H9 (cell line): ENCODE results near the gene SEC61A1. TPM values are rescaled to one million over a fixed set of nuclear protein-coding genes. Genes with fewer than 3 reads are reported as not detected.

Experiments
- DNase-seq: peaks from one replicate; pipeline ENCODE4 v3.0.0-alpha.2; 2017
- H2AFZ ChIP-seq: one replicate; pipeline ENCODE4 v1.6.1; 2013; ENCODE audit warnings: mild to moderate bottlenecking, low read length, control low read depth, moderate library complexity
- H2AK5ac ChIP-seq: 2 replicates; pipeline ENCODE4 v1.6.1; 2013; ENCODE audit warnings: low read length, control low read depth, mixed read lengths; ENCODE audit not compliant: insufficient read length
- H2BK120ac ChIP-seq: one replicate; pipeline ENCODE4 v1.6.1; 2013; ENCODE audit warnings: low read depth, mild to moderate bottlenecking, low read length, control low read depth, inconsistent platforms; ENCODE audit not compliant: poor library complexity, severe bottlenecking
- H2BK12ac ChIP-seq: 2 replicates; pipeline ENCODE4 v1.6.1; 2013; ENCODE audit warnings: low read length, control low read depth, mixed read lengths, low read depth; ENCODE audit not compliant: insufficient read length
- H2BK15ac ChIP-seq: 2 replicates; pipeline ENCODE4 v1.6.1; 2013; ENCODE audit warnings: low read depth, low read length, control low read depth
- H2BK20ac ChIP-seq: one replicate; pipeline ENCODE4 v1.6.1; 2013; ENCODE audit warnings: low read depth, mild to moderate bottlenecking, low read length, control low read depth, inconsistent platforms; ENCODE audit not compliant: poor library complexity, severe bottlenecking
- H2BK5ac ChIP-seq: 2 replicates; pipeline ENCODE4 v1.6.1; 2013; ENCODE audit warnings: low read length, control low read depth, mixed read lengths; ENCODE audit not compliant: insufficient read length
- H3K14ac ChIP-seq: 2 replicates; pipeline ENCODE4 v1.6.1; 2013; ENCODE audit warnings: low read length, control low read depth; ENCODE audit not compliant: insufficient read depth
- H3K18ac ChIP-seq: 2 replicates; pipeline ENCODE4 v1.6.1; 2013; ENCODE audit warnings: low read depth, mild to moderate bottlenecking, mixed read lengths, low read length, control low read depth; ENCODE audit not compliant: insufficient read length
- H3K23ac ChIP-seq: 2 replicates; pipeline ENCODE4 v1.6.1; 2013; ENCODE audit warnings: low read length, control low read depth, mixed read lengths, low read depth; ENCODE audit not compliant: insufficient read length
- H3K23me2 ChIP-seq: 2 replicates; pipeline ENCODE4 v1.6.1; 2013; ENCODE audit warnings: low read depth, mild to moderate bottlenecking, mixed read lengths, low read length, control low read depth; ENCODE audit not compliant: insufficient read length, poor library complexity, severe bottlenecking
- H3K27ac ChIP-seq: 2 replicates; pipeline ENCODE4 v1.5.1; 2013; ENCODE audit warnings: low read length, control low read depth, mixed read lengths, low read depth; ENCODE audit not compliant: insufficient read length
- H3K27me3 ChIP-seq: 2 replicates; pipeline ENCODE4 v1.6.1; 2013; ENCODE audit warnings: low read length, control low read depth, inconsistent platforms; ENCODE audit not compliant: insufficient read depth
- H3K4ac ChIP-seq: 2 replicates; pipeline ENCODE4 v1.6.1; 2013; ENCODE audit warnings: low read depth, mild to moderate bottlenecking, control low read depth, inconsistent platforms, low read length, moderate library complexity
- H3K4me1 ChIP-seq: 2 replicates; pipeline ENCODE4 v1.6.1; 2013; ENCODE audit warnings: low read length, control low read depth, inconsistent platforms; ENCODE audit not compliant: insufficient read depth
- H3K4me2 ChIP-seq: 2 replicates; pipeline ENCODE4 v1.6.1; 2013; ENCODE audit warnings: low read length, control low read depth, mixed read lengths; ENCODE audit not compliant: insufficient read length, insufficient read depth
- H3K56ac ChIP-seq: 2 replicates; pipeline ENCODE4 v1.6.1; 2013; ENCODE audit warnings: low read depth, mild to moderate bottlenecking, mixed read lengths, low read length, control low read depth; ENCODE audit not compliant: insufficient read length
- H3K79me1 ChIP-seq: 2 replicates; pipeline ENCODE4 v1.6.1; 2013; ENCODE audit warnings: low read depth, mild to moderate bottlenecking, moderate library complexity, low read length, control low read depth, inconsistent platforms; ENCODE audit not compliant: insufficient read depth, poor library complexity, severe bottlenecking
- H3K79me2 ChIP-seq: 2 replicates; pipeline ENCODE4 v1.6.1; 2013; ENCODE audit warnings: low read length, control low read depth, inconsistent platforms; ENCODE audit not compliant: insufficient read depth
- H3K9ac ChIP-seq: 2 replicates; pipeline ENCODE4 v1.6.1; 2013; ENCODE audit warnings: low read length, control low read depth, mixed read lengths; ENCODE audit not compliant: insufficient read length; ENCODE audit errors: extremely low read depth
- H3K9me3 ChIP-seq: one replicate; pipeline ENCODE4 v1.6.1; 2013; ENCODE audit warnings: low read depth, low read length, inconsistent platforms; ENCODE audit not compliant: control insufficient read depth
- H3T11ph ChIP-seq: one replicate; pipeline ENCODE4 v1.6.1; 2013; ENCODE audit warnings: mild to moderate bottlenecking, low read length, control low read depth, inconsistent platforms
- H4K20me1 ChIP-seq: one replicate; pipeline ENCODE4 v1.6.1; 2013; ENCODE audit not compliant: control insufficient read depth, insufficient read length, insufficient read depth
- H4K5ac ChIP-seq: 2 replicates; pipeline ENCODE4 v1.6.1; 2013; ENCODE audit warnings: low read depth, mild to moderate bottlenecking, mixed read lengths, low read length, control low read depth; ENCODE audit not compliant: insufficient read length
- H4K8ac ChIP-seq: replicated peaks from 2 replicates; pipeline ENCODE4 v1.6.1; 2013; ENCODE audit warnings: low read length, control low read depth, mixed read lengths, low read depth; ENCODE audit not compliant: insufficient read length
- H4K91ac ChIP-seq: 2 replicates; pipeline ENCODE4 v1.6.1; 2013; ENCODE audit warnings: low read depth, mild to moderate bottlenecking, moderate library complexity, mixed read lengths, low read length, control low read depth; ENCODE audit not compliant: insufficient read length
- H3K27ac Mint-ChIP-seq, 3 experiments: 2 replicates in 2 of 3; 3 replicates in 1 of 3; pipeline ENCODE4 v1.8.0; 2020 to 2021; ENCODE audit warnings: mixed read lengths in 3 of 3, mild to moderate bottlenecking in 1 of 3, moderate library complexity in 1 of 3
- H3K27me3 Mint-ChIP-seq: 2 replicates; pipeline ENCODE4 v1.8.0; 2021; ENCODE audit warnings: low read depth, mild to moderate bottlenecking, moderate library complexity, mixed read lengths
- H3K36me3 Mint-ChIP-seq, 3 experiments: 2 replicates in 2 of 3; 3 replicates in 1 of 3; pipeline ENCODE4 v1.8.0; 2020 to 2021; ENCODE audit warnings: low read depth in 3 of 3, mixed read lengths in 3 of 3; ENCODE audit not compliant: insufficient read depth in 1 of 3
- H3K4me1 Mint-ChIP-seq, 2 experiments: 2 replicates each; pipeline ENCODE4 v1.8.0; 2020; ENCODE audit warnings: mixed read lengths in 2 of 2
- H3K4me3 Mint-ChIP-seq, 2 experiments: 2 replicates in 1 of 2; 3 replicates in 1 of 2; pipeline ENCODE4 v1.8.0; 2020 to 2021; ENCODE audit warnings: mild to moderate bottlenecking in 2 of 2, mixed read lengths in 2 of 2, moderate library complexity in 1 of 2
- H3K9me3 Mint-ChIP-seq, 2 experiments: 2 replicates in 1 of 2; 3 replicates in 1 of 2; pipeline ENCODE4 v1.8.0; 2020; ENCODE audit warnings: mild to moderate bottlenecking in 2 of 2, mixed read lengths in 2 of 2, moderate library complexity in 1 of 2
- WGBS: extraction: QIAGEN DNeasy Blood & Tissue Kit; methylation state at CpG from one replicate; pipeline ENCODE4 v1.1.7; 2013; ENCODE audit warnings: missing lambda C conversion rate, low lambda C conversion rate, mixed read lengths; ENCODE audit not compliant: insufficient read length; ENCODE audit errors: extremely low coverage; 5-methylcytosine and 5-hydroxymethylcytosine counted together
- total RNA-seq: library from RNA; stranded (reverse); gene quantifications from 2 replicates; pipeline ENCODE4 v1.2.1, GENCODE V29; 2021
- TF ChIP-seq, protein P1 (sequence below): fragments of 200-600 bp; sonication (generic); conservative IDR thresholded peaks from 3 replicates; pipeline ENCODE4 v1.8.0; 2021; ENCODE audit warnings: antibody characterized with exemption, mild to moderate bottlenecking

The SEC61A1 gene
- total RNA-seq, 1 experiment from 2014 or later, result 146 TPM

DNA sequence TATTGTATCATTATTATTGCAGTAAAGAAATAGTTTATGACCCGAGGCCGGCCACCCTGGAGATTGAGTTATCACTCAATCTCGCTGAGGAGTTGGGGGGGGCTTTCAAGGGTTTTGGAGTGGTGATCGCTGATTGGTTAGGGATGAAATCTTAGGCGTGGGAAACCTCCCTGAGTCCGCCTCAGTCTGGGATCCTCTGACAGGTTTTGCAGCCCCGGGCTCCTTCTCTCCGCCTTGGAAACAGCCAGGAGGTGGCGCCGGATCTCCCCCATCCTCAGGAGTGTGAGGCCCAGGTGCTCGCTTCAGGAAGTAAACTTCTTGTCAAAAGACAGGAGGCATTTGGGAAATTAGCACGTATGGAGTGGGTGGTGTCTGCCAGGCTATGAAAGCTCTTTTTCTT lies 41.1 kb upstream of the SEC61A1 start:
- Histone ChIP-seq H2BK15ac (no peak overlapping the region), H3K4me2 (no peak overlapping the region), H4K91ac (no peak overlapping the region), H2BK5ac (no peak overlapping the region), H2BK120ac (no peak overlapping the region), H3K9me3 (no peaks in the 10 kb centered on the region), H3K4me1 (no peaks in the 10 kb centered on the region; the same call in 1 of the 2 replicates), H2BK12ac (no peak overlapping the region), H3K18ac (no peak overlapping the region), H3K14ac (no peak overlapping the region), H3K79me1 (no peaks in the 10 kb centered on the region), H3K23me2 (peaks cover under 1% of the 10 kb centered on the region), H3K56ac (no peak overlapping the region), H2BK20ac (no peak overlapping the region), H3K27ac (no peak overlapping the region), H4K5ac (no peak overlapping the region), H2AFZ (no peak overlapping the region), H4K8ac (no peak overlapping the region), H3K23ac (no peak overlapping the region), H3T11ph (no peak overlapping the region), H2AK5ac (no peak overlapping the region), H3K4ac (no peak overlapping the region), H3K9ac (no peak overlapping the region), H3K27me3 (no peaks in the 10 kb centered on the region), H4K20me1 (no peaks in the 10 kb centered on the region), H3K79me2 (no peaks in the 10 kb centered on the region)
- no CpG with 5 or more reads among the region's 12 CpGs for WGBS
- Mint-ChIP-seq H3K36me3 (peaks cover 0 to 2% (median 0%) of the 10 kb centered on the region in 3 experiments; a peak in 1 of 7 replicates), H3K27me3 (0 out of 2 replicates have a peak, but pooled peaks cover 2% of the 10 kb centered on the region), H3K4me3 (no peak overlapping the region), H3K4me1 (peaks cover 12 to 16% of the 10 kb centered on the region in 2 experiments), H3K9me3 (peaks cover 5 to 6% of the 10 kb centered on the region in 2 experiments), H3K27ac (peak overlapping the region in 1 of 3 experiments; percentile 28; a peak in 3 of 7 replicates)
- TF ChIP-seq, protein P1, sequence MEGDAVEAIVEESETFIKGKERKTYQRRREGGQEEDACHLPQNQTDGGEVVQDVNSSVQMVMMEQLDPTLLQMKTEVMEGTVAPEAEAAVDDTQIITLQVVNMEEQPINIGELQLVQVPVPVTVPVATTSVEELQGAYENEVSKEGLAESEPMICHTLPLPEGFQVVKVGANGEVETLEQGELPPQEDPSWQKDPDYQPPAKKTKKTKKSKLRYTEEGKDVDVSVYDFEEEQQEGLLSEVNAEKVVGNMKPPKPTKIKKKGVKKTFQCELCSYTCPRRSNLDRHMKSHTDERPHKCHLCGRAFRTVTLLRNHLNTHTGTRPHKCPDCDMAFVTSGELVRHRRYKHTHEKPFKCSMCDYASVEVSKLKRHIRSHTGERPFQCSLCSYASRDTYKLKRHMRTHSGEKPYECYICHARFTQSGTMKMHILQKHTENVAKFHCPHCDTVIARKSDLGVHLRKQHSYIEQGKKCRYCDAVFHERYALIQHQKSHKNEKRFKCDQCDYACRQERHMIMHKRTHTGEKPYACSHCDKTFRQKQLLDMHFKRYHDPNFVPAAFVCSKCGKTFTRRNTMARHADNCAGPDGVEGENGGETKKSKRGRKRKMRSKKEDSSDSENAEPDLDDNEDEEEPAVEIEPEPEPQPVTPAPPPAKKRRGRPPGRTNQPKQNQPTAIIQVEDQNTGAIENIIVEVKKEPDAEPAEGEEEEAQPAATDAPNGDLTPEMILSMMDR, result peak; percentile 77
- peak; percentile 93 for DNase-seq
